K562 (cell line): ENCODE data around the gene PUM1.

Experiments
- BACH1 ChIP-seq: fragments of 200-800 bp; sonication (Bioruptor generic); IDR thresholded peaks from 2 replicates; pipeline ENCODE4 v1.6.1; 2016; ENCODE audit warnings: missing genetic modification characterization, missing compliant biosample characterization
- CC2D1A ChIP-seq: fragments of 450-650 bp; IDR thresholded peaks from 2 replicates; pipeline ENCODE4 v1.6.1; 2017; ENCODE audit warnings: mild to moderate bottlenecking
- FOS ChIP-seq: IDR thresholded peaks from 3 replicates; pipeline ENCODE4 v1.6.1; 2011; ENCODE audit not compliant: insufficient read length; ENCODE audit errors: extremely low read depth
- HOXB6 ChIP-seq: fragments of 250-450 bp; sonication (Bioruptor Pico); IDR thresholded peaks from 2 replicates; pipeline ENCODE4 v1.5.1; 2022; ENCODE audit warnings: mild to moderate bottlenecking, borderline replicate concordance
- MBD2 ChIP-seq: sonication (generic); IDR thresholded peaks from 2 replicates; pipeline ENCODE4 v1.6.1; 2016; ENCODE audit warnings: low read depth, borderline replicate concordance
- MEF2A ChIP-seq: IDR thresholded peaks from 2 replicates; pipeline ENCODE4 v1.6.1; 2011; ENCODE audit warnings: low read depth, mild to moderate bottlenecking, low read length, moderate library complexity; ENCODE audit not compliant: control insufficient read depth
- MYNN ChIP-seq, 2 experiments: sonication (generic); formaldehyde crosslinking in 1 of 2; IDR thresholded peaks; 2 replicates each; pipeline versions ENCODE4 v1.5.0 to v1.6.1; 2016 to 2020; ENCODE audit warnings: antibody characterized with exemption in 1 of 2, missing genetic modification reagents in 1 of 2
- NELFE ChIP-seq: IDR thresholded peaks from 2 replicates; pipeline ENCODE4 v1.6.1; 2011; ENCODE audit warnings: mild to moderate bottlenecking; ENCODE audit not compliant: insufficient read depth, insufficient read length
- NFRKB ChIP-seq: fragments of 450-650 bp; IDR thresholded peaks from 2 replicates; pipeline ENCODE4 v1.6.1; 2016; ENCODE audit warnings: low read depth
- RAD21 ChIP-seq, 2 experiments: fragments of 250-450 bp in 1 of 2; fragments of 450-650 bp in 1 of 2; sonication (Bioruptor Pico) in 1 of 2; formaldehyde crosslinking in 1 of 2; IDR thresholded peaks in 1 of 2; conservative IDR thresholded peaks in 1 of 2; 2 replicates each; pipeline versions ENCODE4 v1.4.0 to v1.8.0; 2020 to 2022; ENCODE audit warnings: mild to moderate bottlenecking in 2 of 2, moderate library complexity in 1 of 2
- TCF7L2 ChIP-seq: fragments of 150-350 bp; IDR thresholded peaks from 2 replicates; pipeline ENCODE4 v1.6.1; 2016; ENCODE audit warnings: low read depth, mild to moderate bottlenecking, low read length, moderate library complexity
- ZNF217 ChIP-seq: sonication (generic); formaldehyde crosslinking; IDR thresholded peaks from 2 replicates; pipeline ENCODE4 v1.8.0; 2022; ENCODE audit warnings: mild to moderate bottlenecking, missing genetic modification reagents
- ZNF282 ChIP-seq: sonication (generic); formaldehyde crosslinking; IDR thresholded peaks from 2 replicates; pipeline ENCODE4 v1.8.1; 2023; ENCODE audit warnings: missing genetic modification reagents
- TF ChIP-seq, protein P1 (sequence below), 3 experiments: IDR thresholded peaks in 2 of 3; conservative IDR thresholded peaks in 1 of 3; 2 replicates each; pipeline ENCODE4 v1.5.1; 2011 to 2012; ENCODE audit warnings: low read length in 3 of 3, mild to moderate bottlenecking in 3 of 3, control low read depth in 2 of 3, improper control_type of control experiment in 1 of 3, inconsistent platforms in 1 of 3, low read depth in 1 of 3, mixed read lengths in 1 of 3, moderate library complexity in 1 of 3; ENCODE audit not compliant: insufficient read depth in 2 of 3

- TF ChIP-seq NELFE (no peak), ZNF217 (CRISPR knock-in tag) (no peak), BACH1 (tag) (no peak), TCF7L2 (no peak), MYNN (IDR thresholded peaks at IDR 0.05) (no peak), MYNN (CRISPR knock-in tag; IDR thresholded peaks at IDR 0.05) (no peak), MBD2 (no peak), NFRKB (no peak), FOS (no peak), RAD21 (CRISPR knock-in tag; conservative IDR thresholded peaks at IDR 0.05 in 1 of 2, IDR thresholded peaks at IDR 0.05 in 1 of 2) (no peak), ZNF282 (CRISPR knock-in tag) (no peak), CC2D1A (no peak), MEF2A (no peak), HOXB6 (CRISPR knock-in tag) (no peak)
- TF ChIP-seq, protein P1, sequence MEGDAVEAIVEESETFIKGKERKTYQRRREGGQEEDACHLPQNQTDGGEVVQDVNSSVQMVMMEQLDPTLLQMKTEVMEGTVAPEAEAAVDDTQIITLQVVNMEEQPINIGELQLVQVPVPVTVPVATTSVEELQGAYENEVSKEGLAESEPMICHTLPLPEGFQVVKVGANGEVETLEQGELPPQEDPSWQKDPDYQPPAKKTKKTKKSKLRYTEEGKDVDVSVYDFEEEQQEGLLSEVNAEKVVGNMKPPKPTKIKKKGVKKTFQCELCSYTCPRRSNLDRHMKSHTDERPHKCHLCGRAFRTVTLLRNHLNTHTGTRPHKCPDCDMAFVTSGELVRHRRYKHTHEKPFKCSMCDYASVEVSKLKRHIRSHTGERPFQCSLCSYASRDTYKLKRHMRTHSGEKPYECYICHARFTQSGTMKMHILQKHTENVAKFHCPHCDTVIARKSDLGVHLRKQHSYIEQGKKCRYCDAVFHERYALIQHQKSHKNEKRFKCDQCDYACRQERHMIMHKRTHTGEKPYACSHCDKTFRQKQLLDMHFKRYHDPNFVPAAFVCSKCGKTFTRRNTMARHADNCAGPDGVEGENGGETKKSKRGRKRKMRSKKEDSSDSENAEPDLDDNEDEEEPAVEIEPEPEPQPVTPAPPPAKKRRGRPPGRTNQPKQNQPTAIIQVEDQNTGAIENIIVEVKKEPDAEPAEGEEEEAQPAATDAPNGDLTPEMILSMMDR (IDR thresholded peaks at IDR 0.05 in 2 of 3, conservative IDR thresholded peaks at IDR 0.05 in 1 of 3; ENCODE audit: insufficient read depth in 2 of 3, low read depth in 1 of 3, low read length in 3 of 3): no peak
Observed at GRCh38 chr1:30896905-30897304, 168.6 kb downstream of the PUM1 start.
